ENCODE data around the gene MICALL2. TPM values are rescaled to one million over a fixed set of nuclear protein-coding genes. Genes with fewer than 3 reads are reported as not detected.
"Not testable (repeated sequence)": the region's sequence is repeated elsewhere in the genome, so short reads cannot be mapped to it uniquely, and the experiment has no call there.

The MICALL2 gene
- polyA plus RNA-seq, 1 donor from 2014 or later, result 12.8 TPM

- Histone ChIP-seq H3K9me3 (ENCODE audit: low read length) (no peaks in the 10 kb centered on the region), H3K4me2 (ENCODE audit: low read length) (no peak overlapping the region), H3K27ac (ENCODE audit: low read length) (no peak overlapping the region), H3K79me2 (replicated peaks; ENCODE audit: insufficient read depth, low read length) (no peaks in the 10 kb centered on the region), H3K27me3 (ENCODE audit: insufficient read depth, low read depth, low read length) (no peaks in the 10 kb centered on the region), H3K36me3 (ENCODE audit: insufficient read depth, low read length) (no peaks in the 10 kb centered on the region), H4K20me1 (ENCODE audit: insufficient read depth) (no peaks in the 10 kb centered on the region), H2AFZ (ENCODE audit: low read depth, low read length) (no peak overlapping the region), H3K9ac (ENCODE audit: low read length) (no peak overlapping the region), H3K4me3 (ENCODE audit: low read length) (no peak overlapping the region), H3F3A (ENCODE audit: insufficient read depth, low read length, poor library complexity, severe bottlenecking) (no peaks in the 10 kb centered on the region), H3K9me2 (ENCODE audit: insufficient read depth, low read length) (no peaks in the 10 kb centered on the region)
- TF ChIP-seq MXI1 (conservative IDR thresholded peaks at IDR 0.05; ENCODE audit: poor library complexity, severe bottlenecking) (no peak), EZH2 (IDR thresholded peaks at IDR 0.05; ENCODE audit: borderline replicate concordance, insufficient read depth, low read length, poor library complexity, severe bottlenecking) (no peak), SMC3 (conservative IDR thresholded peaks at IDR 0.05; ENCODE audit: poor library complexity) (no peak), REST (IDR thresholded peaks at IDR 0.05; ENCODE audit: borderline replicate concordance) (no peak), TAF1 (IDR thresholded peaks at IDR 0.05; ENCODE audit: low read depth) (no peak), CTCF (IDR thresholded peaks at IDR 0.05; ENCODE audit: poor library complexity, severe bottlenecking) (no peak)
Observed at GRCh38 chr7:1446620-1447032, 12.6 kb downstream of the MICALL2 start.

GRCh38 chr7:1446026-1446425 is 13.2 kb downstream of the MICALL2 start:
- H3F3A ChIP-seq (ENCODE audit: insufficient read depth, low read length, poor library complexity, severe bottlenecking); H3K9me2 ChIP-seq (ENCODE audit: insufficient read depth, low read length); H3K9me3 ChIP-seq (ENCODE audit: low read length); H2AFZ ChIP-seq (ENCODE audit: low read depth, low read length); H3K36me3 ChIP-seq (ENCODE audit: insufficient read depth, low read length); H4K20me1 ChIP-seq (ENCODE audit: insufficient read depth); H3K4me3 ChIP-seq (ENCODE audit: low read length); H3K79me2 ChIP-seq (replicated peaks; ENCODE audit: insufficient read depth, low read length); H3K27me3 ChIP-seq (ENCODE audit: insufficient read depth, low read depth, low read length); H3K4me2 ChIP-seq (ENCODE audit: low read length); H3K27ac ChIP-seq (ENCODE audit: low read length); H3K9ac ChIP-seq (ENCODE audit: low read length): not testable (repeated sequence)

- H3K27me3 ChIP-seq (ENCODE audit: insufficient read depth, low read depth, low read length), result no peaks in the 10 kb centered on the region
- H3K4me2 ChIP-seq (ENCODE audit: low read length), result no peak overlapping the region
- H4K20me1 ChIP-seq (ENCODE audit: insufficient read depth), result no peaks in the 10 kb centered on the region
- H3K27ac ChIP-seq (ENCODE audit: low read length), result no peak overlapping the region
- H3K79me2 ChIP-seq (replicated peaks; ENCODE audit: insufficient read depth, low read length), result no peaks in the 10 kb centered on the region
- no peaks in the 10 kb centered on the region for H3F3A ChIP-seq (ENCODE audit: insufficient read depth, low read length, poor library complexity, severe bottlenecking)
- H3K4me3 ChIP-seq (ENCODE audit: low read length), result no peak overlapping the region
- H3K36me3 ChIP-seq (ENCODE audit: insufficient read depth, low read length), result no peaks in the 10 kb centered on the region
- TF ChIP-seq EP300 (conservative IDR thresholded peaks at IDR 0.05; ENCODE audit: poor library complexity, severe bottlenecking) (no peak), MXI1 (conservative IDR thresholded peaks at IDR 0.05; ENCODE audit: poor library complexity, severe bottlenecking) (no peak), RAD21 (conservative IDR thresholded peaks at IDR 0.05) (no peak), EZH2 (IDR thresholded peaks at IDR 0.05; ENCODE audit: borderline replicate concordance, insufficient read depth, low read length, poor library complexity, severe bottlenecking) (no peak), TAF1 (IDR thresholded peaks at IDR 0.05; ENCODE audit: low read depth) (no peak), CTCF (IDR thresholded peaks at IDR 0.05; ENCODE audit: poor library complexity, severe bottlenecking) (no peak), SMC3 (conservative IDR thresholded peaks at IDR 0.05; ENCODE audit: poor library complexity) (no peak), POLR2AphosphoS5 (IDR thresholded peaks at IDR 0.05) (no peak), REST (IDR thresholded peaks at IDR 0.05; ENCODE audit: borderline replicate concordance) (no peak)
- H2AFZ ChIP-seq (ENCODE audit: low read depth, low read length), result no peak overlapping the region
- no peak overlapping the region for H3K9ac ChIP-seq (ENCODE audit: low read length)
- H3K9me2 ChIP-seq (ENCODE audit: insufficient read depth, low read length), result no peaks in the 10 kb centered on the region
- H3K9me3 ChIP-seq (ENCODE audit: low read length), result no peaks in the 10 kb centered on the region
Observed at GRCh38 chr7:1445341-1445740, 13.9 kb downstream of the MICALL2 start.

Data from neural cell (in vitro differentiated cells).